Fibroblast of lung (primary cell): ENCODE data around the gene PTGER4. TPM values are rescaled to one million over a fixed set of nuclear protein-coding genes. Genes with fewer than 3 reads are reported as not detected.
"Not testable (repeated sequence)": the region's sequence is repeated elsewhere in the genome, so short reads cannot be mapped to it uniquely, and the experiment has no call there.

Experiments
- DNase-seq, 2 donors: peaks; one replicate each; pipeline versions ENCODE4 v3.0.0 to v3.0.0-alpha.2; 2010; ENCODE audit warnings: low read depth in 2 of 2
- H2AFZ ChIP-seq: 2 replicates; pipeline ENCODE4 v1.5.1; 2012; ENCODE audit warnings: low read length, control low read depth, inconsistent platforms
- H3K27ac ChIP-seq: 2 replicates; pipeline ENCODE4 v1.5.1; 2011; ENCODE audit warnings: low read length, control low read depth; ENCODE audit not compliant: insufficient read depth
- H3K27me3 ChIP-seq: 2 replicates; pipeline ENCODE4 v1.5.1; 2011; ENCODE audit warnings: mild to moderate bottlenecking, low read length; ENCODE audit not compliant: control insufficient read depth, insufficient read depth
- H3K36me3 ChIP-seq: 2 replicates; pipeline ENCODE4 v1.5.1; 2011; ENCODE audit warnings: low read length; ENCODE audit not compliant: control insufficient read depth, insufficient read depth
- H3K4me1 ChIP-seq: 2 replicates; pipeline ENCODE4 v1.5.1; 2011; ENCODE audit warnings: low read length; ENCODE audit not compliant: control insufficient read depth, insufficient read depth; ENCODE audit errors: extremely low read depth
- H3K4me2 ChIP-seq: 2 replicates; pipeline ENCODE4 v1.5.1; 2011; ENCODE audit warnings: low read length, control low read depth; ENCODE audit not compliant: insufficient read depth; ENCODE audit errors: extremely low read depth
- H3K4me3 ChIP-seq, 4 experiments: fragments of 200-600 bp in 1 of 4; sonication (generic) in 1 of 4; replicated peaks in 1 of 4; 2 replicates each; pipeline ENCODE4 v1.5.1; 2011 to 2016; ENCODE audit warnings: low read length in 4 of 4, low read depth in 3 of 4, mild to moderate bottlenecking in 3 of 4, control low read depth in 2 of 4, inconsistent platforms in 1 of 4, mixed read lengths in 1 of 4; ENCODE audit not compliant: insufficient read depth in 1 of 4; ENCODE audit errors: control extremely low read depth in 1 of 4
- H3K79me2 ChIP-seq: 2 replicates; pipeline ENCODE4 v1.5.1; 2012; ENCODE audit warnings: mild to moderate bottlenecking, low read length, inconsistent platforms; ENCODE audit not compliant: control insufficient read depth, insufficient read depth
- H3K9ac ChIP-seq: 2 replicates; pipeline ENCODE4 v1.5.1; 2011; ENCODE audit warnings: mild to moderate bottlenecking, low read length, control low read depth; ENCODE audit not compliant: insufficient read depth
- H3K9me3 ChIP-seq: 2 replicates; pipeline ENCODE4 v1.5.1; 2012; ENCODE audit warnings: low read depth, low read length; ENCODE audit not compliant: control insufficient read depth, insufficient read depth
- H4K20me1 ChIP-seq: 2 replicates; pipeline ENCODE4 v1.5.1; 2011; ENCODE audit warnings: low read length; ENCODE audit not compliant: control insufficient read depth, insufficient read depth; ENCODE audit errors: extremely low read depth
- EZH2 ChIP-seq: IDR thresholded peaks from 2 replicates; pipeline ENCODE4 v1.5.1; 2012; ENCODE audit warnings: low read length, control low read depth, mild to moderate bottlenecking; ENCODE audit errors: missing control alignments
- polyA plus RNA-seq, 2 donors: library from polyadenylated mRNA; depleted of rRNA in 1 of 2; stranded (reverse) in 1 of 2; unstranded in 1 of 2; fragments of >200 nt; gene quantifications; 2 replicates each; pipeline ENCODE4 v1.2.1, GENCODE V29; 2011 to 2012; ENCODE audit warnings: missing spikeins in 1 of 2
- total RNA-seq: library from RNA; depleted of rRNA; stranded (reverse); fragments of >200 nt; gene quantifications from 2 replicates; pipeline ENCODE4 v1.2.1, GENCODE V29; 2014
- TF ChIP-seq, protein P1 (sequence below), 2 donors: IDR thresholded peaks in 1 of 2; conservative IDR thresholded peaks in 1 of 2; 1 replicate in 1 of 2; 2 replicates in 1 of 2; pipeline ENCODE4 v1.5.1; 2011 to 2012; ENCODE audit warnings: low read length in 2 of 2, control low read depth in 1 of 2, inconsistent platforms in 1 of 2, low read depth in 1 of 2, mild to moderate bottlenecking in 1 of 2

The PTGER4 gene
- total and polyA plus RNA-seq, 2 donors (not counting 1 experiment from before 2014, with no cell fraction given), result 1.6 to 3.3 TPM

DNA sequence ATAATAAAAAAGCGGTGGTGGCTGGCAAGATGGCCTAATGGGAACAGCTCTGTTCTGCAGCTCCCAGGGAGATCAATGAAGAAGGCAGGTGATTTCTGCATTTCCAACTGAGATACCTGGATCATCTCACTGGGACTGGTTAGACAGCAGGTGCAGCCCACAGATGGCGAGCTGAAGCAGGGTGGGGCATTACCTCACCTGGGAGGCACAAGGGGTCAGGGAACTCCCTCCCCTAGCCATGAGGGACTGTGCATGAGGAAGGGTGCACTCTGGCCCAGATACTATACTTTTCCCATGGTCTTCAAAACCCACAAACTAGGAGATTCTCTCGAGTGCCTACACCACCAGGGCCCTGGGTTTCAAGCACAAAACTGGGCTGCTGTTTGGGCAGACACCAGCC is 45.6 kb upstream of the PTGER4 start:
- no peaks in the 10 kb centered on the region for H3K36me3 ChIP-seq
- H3K4me3 ChIP-seq, result no peak overlapping the region
- TF ChIP-seq EZH2, result no peak
- TF ChIP-seq, protein P1, sequence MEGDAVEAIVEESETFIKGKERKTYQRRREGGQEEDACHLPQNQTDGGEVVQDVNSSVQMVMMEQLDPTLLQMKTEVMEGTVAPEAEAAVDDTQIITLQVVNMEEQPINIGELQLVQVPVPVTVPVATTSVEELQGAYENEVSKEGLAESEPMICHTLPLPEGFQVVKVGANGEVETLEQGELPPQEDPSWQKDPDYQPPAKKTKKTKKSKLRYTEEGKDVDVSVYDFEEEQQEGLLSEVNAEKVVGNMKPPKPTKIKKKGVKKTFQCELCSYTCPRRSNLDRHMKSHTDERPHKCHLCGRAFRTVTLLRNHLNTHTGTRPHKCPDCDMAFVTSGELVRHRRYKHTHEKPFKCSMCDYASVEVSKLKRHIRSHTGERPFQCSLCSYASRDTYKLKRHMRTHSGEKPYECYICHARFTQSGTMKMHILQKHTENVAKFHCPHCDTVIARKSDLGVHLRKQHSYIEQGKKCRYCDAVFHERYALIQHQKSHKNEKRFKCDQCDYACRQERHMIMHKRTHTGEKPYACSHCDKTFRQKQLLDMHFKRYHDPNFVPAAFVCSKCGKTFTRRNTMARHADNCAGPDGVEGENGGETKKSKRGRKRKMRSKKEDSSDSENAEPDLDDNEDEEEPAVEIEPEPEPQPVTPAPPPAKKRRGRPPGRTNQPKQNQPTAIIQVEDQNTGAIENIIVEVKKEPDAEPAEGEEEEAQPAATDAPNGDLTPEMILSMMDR (conservative IDR thresholded peaks at IDR 0.05 in 1 of 2, IDR thresholded peaks at IDR 0.05 in 1 of 2; ENCODE audit: low read depth in 1 of 2, low read length in 2 of 2), result no peak
- H3K79me2 ChIP-seq, result no peaks in the 10 kb centered on the region
- no peaks in the 10 kb centered on the region for H3K4me1 ChIP-seq
- no peak overlapping the region for H3K9ac ChIP-seq
- H3K9me3 ChIP-seq, result no peaks in the 10 kb centered on the region
- no peak overlapping the region for H3K4me2 ChIP-seq
- H4K20me1 ChIP-seq, result no peaks in the 10 kb centered on the region
- H3K27ac ChIP-seq, result no peak overlapping the region
- no peaks in the 10 kb centered on the region for H3K27me3 ChIP-seq
- no peak overlapping the region for H2AFZ ChIP-seq
- DNase-seq, result no peak

DNA sequence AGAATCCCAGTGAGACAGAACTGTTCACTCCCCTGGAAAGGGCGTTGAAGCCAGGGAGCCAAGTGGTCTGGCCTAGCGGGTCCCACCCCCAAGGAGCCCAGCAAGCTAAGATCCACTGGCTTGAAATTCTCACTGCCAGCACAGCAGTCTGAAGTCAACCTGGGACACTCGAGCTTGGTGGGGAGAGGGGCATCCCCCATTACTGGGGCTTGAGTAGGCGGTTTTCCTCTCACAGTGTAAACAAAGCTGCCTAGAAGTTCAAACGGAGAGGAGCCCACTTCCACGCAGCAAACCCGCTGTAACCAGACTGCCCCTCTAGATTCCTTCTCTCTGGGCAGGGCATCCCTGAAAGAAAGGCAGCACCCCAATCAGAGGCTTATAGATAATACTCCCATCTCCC is 45.1 kb upstream of the PTGER4 start:
- no peak overlapping the region for H3K9ac ChIP-seq
- H3K27me3 ChIP-seq, result no peaks in the 10 kb centered on the region
- no peak overlapping the region for H3K4me2 ChIP-seq
- no peaks in the 10 kb centered on the region for H3K9me3 ChIP-seq
- no peak overlapping the region for H3K27ac ChIP-seq
- H2AFZ ChIP-seq, result no peak overlapping the region
- no peak for DNase-seq
- no peaks in the 10 kb centered on the region for H3K36me3 ChIP-seq
- H3K79me2 ChIP-seq, result no peaks in the 10 kb centered on the region
- H3K4me1 ChIP-seq, result no peaks in the 10 kb centered on the region
- no peak overlapping the region for H3K4me3 ChIP-seq
- no peaks in the 10 kb centered on the region for H4K20me1 ChIP-seq
- no peak for TF ChIP-seq EZH2
- TF ChIP-seq, protein P1 (conservative IDR thresholded peaks at IDR 0.05 in 1 of 2, IDR thresholded peaks at IDR 0.05 in 1 of 2; ENCODE audit: low read depth in 1 of 2, low read length in 2 of 2), result no peak

DNA sequence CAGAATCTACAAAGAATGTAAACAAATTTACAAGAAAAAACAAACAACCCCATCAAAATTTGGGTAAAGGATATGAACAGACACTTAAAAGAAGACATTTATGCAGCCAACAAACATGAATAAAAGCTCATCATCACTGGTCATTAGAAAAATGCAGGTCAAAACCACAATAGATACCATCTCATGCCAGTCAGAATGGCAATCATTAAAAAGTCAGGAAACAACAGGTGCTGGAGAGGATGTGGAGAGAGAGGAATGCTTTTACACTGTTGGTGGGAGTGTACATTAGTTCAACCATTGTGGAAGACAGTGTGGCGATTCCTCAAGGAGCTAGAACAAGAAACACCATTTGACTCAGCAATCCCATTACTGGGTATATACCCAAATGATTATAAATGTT is 40.2 kb upstream of the PTGER4 start:
- H3K79me2 ChIP-seq, H4K20me1 ChIP-seq, H3K4me3 ChIP-seq, H3K27me3 ChIP-seq, H3K27ac ChIP-seq, H3K9ac ChIP-seq, H3K4me2 ChIP-seq, H3K36me3 ChIP-seq, H3K4me1 ChIP-seq, DNase-seq, H2AFZ ChIP-seq, H3K9me3 ChIP-seq: not testable (repeated sequence)
